ENCODE data around the gene ACSL1.

The ACSL1 gene

DNA sequence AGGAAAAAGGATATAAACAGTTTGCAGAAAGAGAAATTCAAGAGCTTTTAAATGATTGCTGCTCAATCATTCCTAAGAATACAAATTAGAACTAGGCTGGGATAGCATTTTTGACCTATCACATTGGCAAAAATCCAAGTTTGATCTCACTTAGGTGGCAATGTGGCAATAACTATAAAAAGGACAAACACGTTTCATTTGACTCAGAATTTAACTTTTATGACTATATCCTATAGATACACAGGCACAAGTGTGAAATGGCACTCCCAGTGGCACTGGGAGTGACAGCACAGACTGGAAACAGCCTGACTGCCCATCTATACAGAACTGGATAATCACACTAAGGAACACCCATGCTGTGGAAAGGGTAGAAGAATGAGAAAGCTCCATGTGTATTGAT lies 103.0 kb downstream of the ACSL1 start:
- no peak for DNase-seq (ENCODE audit: low read depth in 3 of 3, low spot score in 1 of 3)

- no peak for DNase-seq (ENCODE audit: low read depth in 3 of 3, low spot score in 1 of 3)
Observed at GRCh38 chr4:184721254-184721653, 104.5 kb downstream of the ACSL1 start.

- DNase-seq (ENCODE audit: low read depth in 3 of 3, low spot score in 1 of 3) = no peak
Observed at GRCh38 chr4:184719407-184719806, 106.4 kb downstream of the ACSL1 start.

DNA sequence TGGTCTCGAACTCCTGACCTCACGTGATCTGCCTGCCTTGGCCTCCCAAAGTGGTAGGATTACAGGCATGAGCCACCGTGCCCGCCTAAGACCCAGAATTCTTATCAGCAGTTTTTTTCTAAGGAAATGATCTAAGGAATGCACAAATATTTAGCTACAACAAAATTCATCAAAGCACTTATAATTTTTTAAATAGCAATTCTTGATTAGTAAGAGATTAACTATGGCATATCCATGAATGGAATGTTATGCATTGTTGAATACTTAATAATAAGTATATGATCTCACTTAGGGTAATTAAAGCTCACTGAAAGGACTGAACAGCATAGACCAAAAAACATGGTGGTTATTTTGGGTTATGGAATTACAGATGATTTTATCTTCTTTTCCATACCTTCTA lies 110.2 kb downstream of the ACSL1 start:
- DNase-seq (ENCODE audit: low read depth in 3 of 3, low spot score in 1 of 3) = no peak

GRCh38 chr4:184713887-184714286 lies 111.9 kb downstream of the ACSL1 start:
- DNase-seq (ENCODE audit: low read depth in 3 of 3, low spot score in 1 of 3) = no peak

- no peak for DNase-seq (ENCODE audit: low read depth in 3 of 3, low spot score in 1 of 3)
Observed at GRCh38 chr4:184712322-184712721, 113.4 kb downstream of the ACSL1 start.

- no peak for DNase-seq (ENCODE audit: low read depth in 3 of 3, low spot score in 1 of 3)
Observed at GRCh38 chr4:184706453-184706852, 119.3 kb downstream of the ACSL1 start.

DNA sequence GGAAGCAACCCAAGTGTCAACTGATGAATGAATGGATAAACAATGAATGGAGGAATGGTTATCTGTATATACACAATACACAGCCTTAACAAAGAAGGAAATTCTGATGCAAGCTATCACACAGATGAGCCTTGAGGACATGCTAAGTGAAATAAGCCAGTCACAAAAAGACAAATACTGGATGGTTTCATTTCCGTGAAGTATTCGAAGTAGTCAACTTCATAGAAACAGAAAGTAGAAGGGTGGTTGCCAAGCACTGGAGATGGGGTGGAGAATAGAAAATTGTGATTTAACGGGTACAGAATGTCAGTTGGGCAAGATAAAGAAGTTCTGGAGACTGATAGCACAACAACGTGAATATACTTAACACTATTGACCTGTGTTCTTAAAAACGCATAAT lies 120.1 kb downstream of the ACSL1 start:
- DNase-seq (ENCODE audit: low read depth in 3 of 3, low spot score in 1 of 3) = no peak

Measured in stimulated activated CD4-positive, alpha-beta T cell treated with anti-CD3 and anti-CD28 coated beads, TNF-alpha, amount 100 ng/mL, for 1 hour (primary cell).